ENCODE data around the gene CYGB.
A peak's percentile ranks its signal among the peaks of the same experiment; 100 is the strongest.
"Not testable (repeated sequence)": the region's sequence is repeated elsewhere in the genome, so short reads cannot be mapped to it uniquely, and the experiment has no call there.

CYGB gene

DNA sequence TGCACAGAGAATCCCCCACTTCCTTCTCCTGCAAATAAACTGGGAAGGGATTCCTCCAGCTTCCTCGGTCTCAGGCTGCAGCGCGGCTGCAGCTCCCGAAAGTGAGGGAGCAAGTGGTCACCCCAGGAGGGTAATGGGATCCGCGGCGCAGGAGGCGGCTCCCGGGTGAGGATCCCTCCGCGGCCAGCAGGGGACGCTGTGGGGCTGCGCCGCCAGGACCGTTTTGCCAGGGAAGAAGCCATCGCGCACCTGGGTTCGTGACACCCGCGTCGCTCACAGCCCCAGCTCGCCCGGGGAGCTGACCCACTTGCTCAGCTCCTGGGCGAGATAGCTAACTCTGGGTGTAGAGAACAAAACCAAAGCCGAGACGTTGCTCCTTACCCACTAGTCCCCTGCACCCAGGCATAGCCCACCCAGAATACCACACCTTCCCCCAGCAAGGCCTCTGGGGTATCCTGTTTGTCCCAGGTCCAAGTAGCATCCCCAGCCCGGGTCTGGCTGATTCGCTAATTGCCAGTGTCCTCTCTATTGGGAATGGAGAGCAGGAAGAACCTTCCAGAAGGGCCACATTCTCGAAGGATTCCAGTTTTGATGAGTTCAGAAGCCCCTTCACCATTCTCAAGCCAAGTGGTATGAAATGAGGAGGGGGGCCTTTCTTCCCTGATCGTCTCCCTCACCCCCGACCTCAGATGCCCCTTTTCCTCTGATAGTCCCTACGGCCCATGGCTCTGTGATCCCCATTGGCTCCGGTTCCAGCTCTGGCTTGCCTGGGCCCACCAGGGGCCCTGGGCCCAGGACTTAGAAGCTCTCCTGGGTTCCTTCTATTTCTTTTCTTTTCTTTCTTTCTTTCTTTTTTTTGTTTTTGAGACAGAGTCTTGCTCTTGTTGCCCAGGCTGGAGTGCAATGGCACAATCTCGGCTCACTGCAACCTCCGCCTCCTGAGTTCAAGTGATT, 14.1 kb downstream of the CYGB start:
- peak; percentile 53 for DNase-seq (ENCODE audit: low read depth)

DNA sequence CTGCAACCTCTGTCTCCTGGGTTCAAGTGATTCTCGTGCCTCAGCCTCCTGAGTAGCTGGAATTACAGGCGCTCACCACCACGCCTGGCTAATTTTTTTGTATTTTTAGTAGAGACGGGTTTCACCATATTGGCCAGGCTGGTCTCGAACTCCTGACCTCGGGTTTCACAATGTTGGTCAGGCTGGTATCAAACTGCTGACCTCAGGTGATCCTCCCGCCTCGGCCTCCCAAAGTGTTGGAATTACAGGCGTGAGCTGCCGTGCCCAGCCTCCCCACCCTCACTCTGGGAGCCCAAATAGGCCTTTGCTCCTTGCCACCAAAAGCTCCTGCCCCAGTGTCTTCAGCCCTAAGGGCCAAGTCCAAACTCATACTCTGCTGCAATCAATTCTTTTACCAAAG, 15.8 kb downstream of the CYGB start:
- not testable (repeated sequence) for DNase-seq (ENCODE audit: low read depth)

DNA sequence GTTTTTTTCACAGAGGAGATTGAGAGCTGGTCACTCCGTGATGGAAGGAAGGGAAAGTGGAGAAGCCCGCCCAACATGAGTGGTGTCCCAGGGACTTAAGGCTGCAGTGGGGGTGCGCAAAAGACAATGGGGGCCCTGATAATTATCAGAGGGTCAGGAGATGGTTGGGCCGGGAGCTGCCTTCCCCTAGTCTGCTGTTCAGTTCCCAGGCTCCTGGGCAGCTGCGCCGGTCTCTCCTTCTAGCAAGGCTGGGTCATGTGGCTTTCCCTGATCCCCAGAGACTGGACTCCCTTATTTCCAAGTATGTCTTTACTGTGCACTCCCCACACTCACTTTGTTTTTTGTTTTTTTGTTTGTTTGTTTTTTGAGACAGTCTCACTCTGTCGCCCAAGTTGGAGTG, 16.2 kb downstream of the CYGB start:
- DNase-seq (ENCODE audit: low read depth) = no peak

DNA sequence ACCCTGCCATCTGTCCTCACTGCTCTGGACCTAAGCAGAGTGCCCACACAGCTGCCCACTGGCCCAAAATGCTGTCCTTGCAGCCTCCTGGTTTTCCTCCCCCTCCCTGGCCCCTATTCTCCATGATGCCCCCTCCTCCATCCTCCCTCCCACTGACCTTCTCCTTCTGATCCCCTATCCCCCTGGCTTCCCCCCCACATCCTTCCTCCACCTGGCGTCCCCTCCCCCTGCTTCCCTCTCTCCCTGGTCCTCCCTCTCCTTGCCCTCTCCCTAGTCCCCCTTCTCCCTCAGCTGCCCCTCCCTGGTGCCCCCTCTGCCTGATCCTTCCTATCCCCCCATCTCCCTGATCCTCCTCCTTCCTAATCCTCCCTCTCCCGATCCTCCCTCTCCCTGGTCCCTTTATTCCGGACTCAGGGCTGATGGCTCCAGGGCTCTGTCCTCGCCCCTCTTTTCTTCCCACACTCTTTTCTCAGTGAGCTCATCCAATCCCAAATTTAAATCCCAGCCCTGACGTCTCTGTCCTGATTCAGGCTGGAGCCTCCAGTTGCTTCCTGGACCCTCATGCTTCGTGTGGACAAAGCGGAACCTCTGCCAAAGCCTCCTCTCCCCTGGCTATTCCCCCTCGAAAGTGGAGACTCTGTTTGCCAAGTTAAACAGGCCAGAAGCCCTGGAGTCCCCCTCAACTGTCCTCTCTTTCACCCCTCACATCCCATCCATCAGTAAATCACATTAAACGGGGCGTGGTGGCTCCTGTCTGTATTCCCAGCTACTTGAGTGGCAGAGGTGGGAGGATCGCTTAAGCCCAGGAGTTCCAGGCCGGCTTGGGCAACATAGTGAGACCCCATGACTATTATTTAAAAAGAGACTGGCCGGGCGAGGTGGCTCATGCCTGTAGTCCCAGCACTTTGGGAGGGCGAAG, 18.2 kb downstream of the CYGB start:
- DNase-seq (ENCODE audit: low read depth) = no peak

DNA sequence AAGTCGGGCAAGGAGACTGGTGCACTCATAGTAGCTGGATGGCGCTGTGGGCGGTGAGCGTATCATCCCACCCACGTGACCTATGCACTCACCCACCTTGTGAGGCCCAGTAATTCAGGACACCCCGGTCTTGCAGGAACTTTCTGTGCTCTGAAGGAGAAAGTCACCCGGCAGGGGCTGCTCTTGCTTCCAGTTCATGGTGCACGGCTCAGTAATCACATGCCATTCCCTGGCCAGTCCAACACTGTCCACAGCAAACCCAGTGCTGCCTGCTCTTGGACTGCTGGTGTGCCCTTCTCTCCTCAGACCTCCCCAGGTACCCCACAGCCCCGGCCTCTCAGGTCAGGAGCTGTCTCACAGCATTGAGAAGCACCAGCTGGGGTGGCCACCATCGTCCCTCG, 19.9 kb downstream of the CYGB start:
- DNase-seq (ENCODE audit: low read depth) = no peak

GRCh38 chr17:76515274-76515949, 22.1 kb downstream of the CYGB start:
- DNase-seq (ENCODE audit: low read depth) = peak; percentile 85

DNA sequence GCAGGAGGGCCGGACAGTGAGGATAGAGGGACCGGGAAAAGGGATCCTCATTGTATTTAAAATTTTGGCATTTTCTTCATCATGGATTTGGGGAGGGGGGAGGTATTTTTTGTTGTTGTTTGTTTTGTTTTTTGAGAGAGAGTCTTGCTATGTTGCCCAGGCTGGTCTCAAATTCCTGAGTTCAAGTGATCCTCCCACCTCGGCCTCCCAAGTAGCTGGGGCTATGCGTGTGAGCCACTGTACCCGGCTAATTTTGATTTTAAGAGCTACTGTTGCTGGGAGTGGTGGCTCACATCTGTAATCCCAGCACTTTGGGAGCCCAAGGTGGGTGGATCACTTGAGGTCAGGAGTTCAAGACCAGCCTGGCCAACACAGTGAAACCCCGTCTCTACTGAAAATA, 23.2 kb downstream of the CYGB start:
- DNase-seq (ENCODE audit: low read depth) = not testable (repeated sequence)

DNA sequence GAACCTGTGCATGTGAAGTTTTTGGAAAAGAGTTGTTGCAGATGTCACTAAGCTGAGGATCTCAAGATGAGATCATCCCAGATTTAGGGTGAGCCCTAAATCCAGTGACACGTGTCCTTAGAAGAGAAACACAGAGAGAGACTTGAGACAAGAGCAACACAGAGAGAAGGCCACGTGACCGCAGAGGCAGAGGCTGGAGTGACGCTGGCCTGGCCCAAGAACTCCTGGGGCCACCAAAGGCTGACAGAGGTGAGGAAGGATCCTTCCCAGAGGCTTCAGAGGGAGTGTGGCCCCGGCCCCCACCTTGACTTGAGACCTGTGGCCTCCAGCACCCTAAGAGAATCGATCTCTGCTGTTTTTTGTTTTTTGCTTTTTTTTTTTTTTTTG, 24.2 kb downstream of the CYGB start:
- DNase-seq (ENCODE audit: low read depth) = no peak

DNA sequence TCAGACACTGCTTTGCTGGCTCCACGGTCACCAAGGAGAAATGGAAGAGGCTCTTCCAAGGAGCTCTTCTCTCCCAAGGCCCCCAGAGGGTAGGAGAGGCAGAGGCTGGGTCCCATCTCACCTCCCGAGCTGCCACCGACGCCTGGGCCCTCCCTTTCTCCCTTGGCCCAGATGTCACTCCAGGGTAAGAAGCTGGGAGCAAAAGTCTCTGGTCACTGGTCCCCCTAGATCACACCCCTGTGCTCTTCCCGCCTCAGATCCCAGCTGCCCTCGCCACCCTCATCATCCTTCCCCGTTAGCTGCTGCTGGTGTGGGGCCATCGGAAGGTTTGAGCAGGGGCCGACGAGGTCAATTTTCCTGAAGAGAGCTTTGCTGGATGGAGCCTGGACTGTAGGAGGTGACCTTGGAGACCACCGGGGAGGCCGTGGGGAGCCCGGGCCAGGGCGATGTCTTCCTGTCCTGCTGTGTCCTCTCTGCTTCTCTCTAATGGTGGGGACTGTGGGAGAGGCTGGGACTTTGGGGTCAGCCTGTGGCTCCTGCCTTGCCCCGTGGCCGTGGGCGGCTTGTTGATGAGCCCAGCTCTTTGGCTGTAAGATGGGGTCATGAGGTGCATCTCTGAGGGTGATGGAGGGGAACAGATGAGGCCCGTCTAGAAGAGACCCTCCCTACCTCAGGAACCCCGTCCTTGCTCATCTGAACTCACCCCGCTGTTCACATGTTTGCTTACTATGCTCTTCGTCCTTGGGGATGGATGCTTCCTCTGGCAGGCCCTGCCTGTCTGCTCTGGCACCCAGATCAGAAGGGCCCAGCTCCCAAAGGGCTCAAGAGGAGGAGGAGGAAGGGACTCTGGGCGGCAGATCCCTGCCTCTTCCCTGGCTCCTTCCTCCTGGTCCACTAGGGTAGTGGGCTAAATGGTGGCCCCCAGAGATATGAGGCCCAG, 24.9 kb downstream of the CYGB start:
- DNase-seq (ENCODE audit: low read depth) = no peak

GRCh38 chr17:76511668-76512365, 25.7 kb downstream of the CYGB start:
- DNase-seq (ENCODE audit: low read depth) = no peak

DNA sequence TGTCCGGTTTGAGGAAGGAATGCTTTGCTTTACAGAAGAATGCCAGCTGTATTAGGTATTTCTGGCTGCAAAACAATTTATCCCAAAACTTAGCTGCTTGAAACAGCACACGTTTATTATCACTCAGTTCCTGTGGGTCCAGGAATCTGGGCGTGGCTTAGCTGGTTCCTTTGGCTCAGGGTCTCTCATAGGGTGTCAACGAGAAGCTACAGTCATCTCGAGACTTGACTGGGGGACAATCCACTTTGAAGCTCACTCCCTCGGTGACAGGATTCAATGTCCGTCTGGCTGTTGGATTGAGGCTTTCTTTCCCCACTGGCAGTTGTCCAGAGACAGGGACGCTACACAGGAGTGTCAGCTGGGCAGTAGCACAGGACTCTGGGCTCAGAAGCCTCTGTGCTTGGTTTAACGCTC, 26.7 kb downstream of the CYGB start:
- DNase-seq (ENCODE audit: low read depth) = no peak

- DNase-seq (ENCODE audit: low read depth) = not testable (repeated sequence)
These were observed 28.9 kb downstream of the CYGB start for GRCh38 chr17:76508472-76509063.

- DNase-seq (ENCODE audit: low read depth) = peak; percentile 67
These were observed 30.8 kb downstream of the CYGB start for GRCh38 chr17:76506408-76507345.

- DNase-seq (ENCODE audit: low read depth) = no peak
These were observed 33.4 kb downstream of the CYGB start for GRCh38 chr17:76504117-76504516.

- no peak for DNase-seq (ENCODE audit: low read depth)
These were observed 34.9 kb downstream of the CYGB start for GRCh38 chr17:76502341-76503211.

DNA sequence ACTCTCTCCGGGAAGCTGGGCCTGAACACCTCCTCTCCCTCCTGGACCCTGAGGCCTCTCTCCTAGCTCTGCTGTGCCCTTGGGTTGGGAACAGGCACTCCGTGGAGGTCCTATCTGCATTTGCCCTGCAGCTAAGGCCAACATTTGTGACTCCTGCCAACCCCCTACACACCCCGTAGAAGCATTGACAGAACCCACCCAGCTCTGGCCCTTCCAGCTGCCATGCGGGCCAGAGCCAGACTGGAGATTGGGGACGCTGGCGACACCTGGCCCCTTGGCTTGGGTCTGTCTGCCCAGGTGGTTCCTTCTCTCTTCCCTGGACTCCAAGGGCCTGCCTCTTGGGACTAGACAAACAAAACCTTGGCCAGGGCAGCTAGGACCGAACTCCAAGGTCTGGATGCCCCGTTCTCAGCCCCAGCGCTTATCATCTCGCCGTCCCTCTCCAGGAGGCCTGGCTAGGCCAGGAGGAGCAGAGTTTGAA, 35.6 kb downstream of the CYGB start:
- no peak for DNase-seq (ENCODE audit: low read depth)

DNA sequence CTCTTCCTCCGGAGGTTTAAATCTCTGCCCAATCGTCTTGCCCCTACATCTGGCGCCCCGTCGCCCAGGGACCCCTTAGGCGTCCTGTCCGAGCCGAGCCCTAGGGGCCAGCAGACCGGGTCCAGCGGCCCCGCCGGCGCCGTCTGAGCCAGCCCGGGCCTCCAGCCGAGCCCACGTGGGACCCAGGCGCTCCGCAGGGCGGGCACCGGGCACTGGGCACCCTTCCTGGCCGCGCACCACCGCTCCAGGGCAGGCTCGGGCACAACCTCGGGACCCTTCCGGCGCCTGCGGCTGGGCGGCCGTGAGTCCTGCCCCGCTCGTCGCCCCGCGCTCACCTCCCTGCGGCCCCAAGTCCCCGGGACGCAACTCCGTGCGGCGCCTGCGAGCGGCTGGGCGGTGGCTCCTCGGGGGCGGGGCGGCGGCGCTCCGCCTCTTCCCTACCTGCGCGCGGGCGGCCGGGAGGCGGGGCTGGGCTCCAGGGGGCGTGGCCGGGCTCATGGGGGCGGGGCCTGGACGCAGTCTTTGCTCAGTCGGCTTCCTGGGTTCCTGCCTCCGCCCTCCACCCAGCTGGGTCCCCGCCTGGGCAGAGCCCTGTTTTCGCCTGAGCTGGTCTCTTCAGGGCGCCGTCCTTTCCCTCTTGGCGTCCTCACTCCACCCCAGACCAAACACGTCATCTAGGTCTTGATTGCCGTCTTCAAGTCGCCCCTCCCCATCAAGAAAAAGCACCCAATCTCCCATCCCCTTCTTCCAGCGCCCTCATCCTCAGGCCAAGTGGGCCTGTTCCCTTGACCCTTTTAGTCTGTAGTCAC, 36.3 kb downstream of the CYGB start, which contains the start of gene RHBDF2:
Gene RHBDF2 (minus strand): TSS at position 406 of the 809 bp plus-strand sequence. CDS start 19,899 bp downstream, outside the sequence.
- DNase-seq (ENCODE audit: low read depth) = peak; percentile 85

Data from T-helper 22 cell (primary cell).